Adrenal gland (tissue), 12 donors: Measurements from ENCODE around the gene TBC1D2. TPM values are rescaled to one million over a fixed set of nuclear protein-coding genes. Genes with fewer than 3 reads are reported as not detected.

Experiments
- DNase-seq, 7 donors: peaks; one replicate each; pipeline ENCODE4 v3.0.0-alpha.2; 2019 to 2020
- H3K27ac ChIP-seq, 5 donors: fragments of 200-600 bp; sonication (generic) in 4 of 5; 1 replicate in 3 of 5; 2 replicates in 2 of 5; pipeline versions ENCODE4 v1.5.1 to v1.8.0; 2016 to 2020; ENCODE audit warnings: mild to moderate bottlenecking in 1 of 5
- H3K27me3 ChIP-seq: fragments of 200-600 bp; 2 replicates; pipeline ENCODE4 v1.8.0; 2021
- H3K36me3 ChIP-seq, 2 donors: fragments of 200-600 bp; replicated peaks in 1 of 2; 1 replicate in 1 of 2; 2 replicates in 1 of 2; pipeline versions ENCODE4 v1.5.1 to v1.8.0; 2018 to 2022
- H3K4me1 ChIP-seq, 2 donors: fragments of 200-600 bp; replicated peaks in 1 of 2; 1 replicate in 1 of 2; 2 replicates in 1 of 2; pipeline versions ENCODE4 v1.5.1 to v1.8.0; 2018 to 2021
- H3K4me3 ChIP-seq, 4 donors: fragments of 200-600 bp; sonication (generic) in 3 of 4; one replicate each; pipeline ENCODE4 v1.5.1; 2016 to 2018
- H3K9me3 ChIP-seq, 3 donors: fragments of 200-600 bp; sonication (generic) in 1 of 3; replicated peaks in 1 of 3; 1 replicate in 2 of 3; 2 replicates in 1 of 3; pipeline versions ENCODE4 v1.5.1 to v1.8.0; 2016 to 2021
- CTCF ChIP-seq, 6 experiments: fragments of 450-650 bp in 4 of 6; fragments of 200-600 bp in 2 of 6; sonication (generic) in 1 of 6; IDR thresholded peaks; 1 replicate in 5 of 6; 2 replicates in 1 of 6; pipeline versions ENCODE4 v1.5.1 to v1.8.0; 2016 to 2021; ENCODE audit warnings: antibody characterized with exemption in 6 of 6, mild to moderate bottlenecking in 2 of 6, moderate library complexity in 1 of 6
- POLR2A ChIP-seq, 2 donors: fragments of 450-650 bp; IDR thresholded peaks; one replicate each; pipeline ENCODE4 v1.6.1; 2017; ENCODE audit warnings: antibody characterized with exemption in 2 of 2, mild to moderate bottlenecking in 2 of 2, moderate library complexity in 1 of 2
- WGBS, 4 donors: extraction: QIAGEN DNeasy Blood & Tissue Kit in 2 of 4; methylation state at CpG; one replicate each; pipeline versions ENCODE4 v1.1.5 to v1.1.7; 2013 to 2017; 5-methylcytosine and 5-hydroxymethylcytosine counted together
- intact Hi-C, 2 donors: fragments of 100-400 bp; cut with DNase I; formaldehyde crosslinking; loops; one replicate each; pipeline versions ENCODE4 v1.14.1 to v1.15.0; 2022 to 2023
- polyA plus RNA-seq, 3 donors: library from polyadenylated mRNA; stranded (reverse); fragments of 200-250 nt in 2 of 3; fragments of 350-450 nt in 1 of 3; fragmentation: Illumina TruSeq in 1 of 3; extraction: RNeasy Lipid Tissue Mini Kit (QIAGEN cat#74804) in 1 of 3; gene quantifications; one replicate each; pipeline ENCODE4 v1.2.3, GENCODE V29; 2013 to 2014
- total RNA-seq, 9 donors: library from RNA; depleted of rRNA in 4 of 9; stranded (reverse); fragments of >200 nt in 4 of 9; fragments of 120-200 nt in 1 of 9; fragmentation: NEBNext Ultra II Directional in 1 of 9; extraction: Animal tissue kit (Norgen Biotek cat#: 25700) in 1 of 9; gene quantifications; one replicate each; pipeline versions ENCODE4 v1.1.0 to v1.2.4, GENCODE V29; 2013 to 2023
- donor health status: healthy with polysubstance abuse.
- donor health status: Bipolar disorder and iron deficiency.
- donor health status: DM: yes; HTN: yes; CAD: no.
- donor health status: DM: no; HTN: no; CAD: no.
- donor health status: DM: no; HTN: no; CAD: no.
- donor health status: DM: yes; HTN: yes; CAD: no.

The TBC1D2 gene
- total and polyA plus RNA-seq, 12 donors, result 0.67 to 21.9 (median 10.8) TPM

GRCh38 chr9:98248737-98249474 lies 6.5 kb downstream of the TBC1D2 start:
- H3K9me3 ChIP-seq, result no peaks in the 10 kb centered on the region
- peak overlapping the region in 4 of 5 donors; percentile 35 to 75 (median 52) for H3K27ac ChIP-seq
- 69 to 72% (median 72%) methylated on average over 15 to 16 of the region's 16 CpGs for WGBS, 4 donors
- intact Hi-C loops, result no loop called here
- H3K36me3 ChIP-seq, result peaks cover 0 to 4% of the 10 kb centered on the region in 2 donors
- no peak overlapping the region for H3K4me3 ChIP-seq
- TF ChIP-seq POLR2A (IDR thresholded peaks at IDR 0.05) (no peak), CTCF (IDR thresholded peaks at IDR 0.05) (no peak)
- H3K27me3 ChIP-seq, result no peaks in the 10 kb centered on the region
- H3K4me1 ChIP-seq, result peaks cover 0 to 3% of the 10 kb centered on the region in 2 donors
- DNase-seq, result peak; percentile 38 to 79 (median 65)

GRCh38 chr9:98247831-98248657 lies 7.4 kb downstream of the TBC1D2 start:
- Histone ChIP-seq H3K4me1 (peaks cover 0 to 3% of the 10 kb centered on the region in 2 donors), H3K27me3 (no peaks in the 10 kb centered on the region), H3K9me3 (no peaks in the 10 kb centered on the region), H3K27ac (peak overlapping the region in 4 of 5 donors; percentile 32 to 75 (median 52)), H3K4me3 (no peak overlapping the region), H3K36me3 (peaks cover 0 to 4% of the 10 kb centered on the region in 2 donors)
- WGBS, 4 donors, result 77 to 88% (median 84%) methylated on average over 8 of the region's 8 CpGs
- intact Hi-C loops, result no loop called here
- DNase-seq, result no peak
- no peak for TF ChIP-seq CTCF (IDR thresholded peaks at IDR 0.05)
- no peak for TF ChIP-seq POLR2A (IDR thresholded peaks at IDR 0.05)

GRCh38 chr9:98242426-98242825 lies 13.0 kb downstream of the TBC1D2 start:
- Histone ChIP-seq H3K4me3 (no peak overlapping the region), H3K27ac (no peak overlapping the region), H3K9me3 (no peaks in the 10 kb centered on the region), H3K36me3 (no peaks in the 10 kb centered on the region), H3K4me1 (no peaks in the 10 kb centered on the region), H3K27me3 (no peaks in the 10 kb centered on the region)
- intact Hi-C loops, result no loop called here
- 76 to 86% (median 80%) methylated on average over 3 of the region's 3 CpGs for WGBS, 4 donors
- no peak for DNase-seq
- TF ChIP-seq POLR2A (IDR thresholded peaks at IDR 0.05) (no peak), CTCF (IDR thresholded peaks at IDR 0.05) (no peak)
